Heart left ventricle (tissue), 13 donors: ENCODE results near the gene C2CD5.
"Not testable (repeated sequence)": the region's sequence is repeated elsewhere in the genome, so short reads cannot be mapped to it uniquely, and the experiment has no call there.

Experiments used
- CTCF ChIP-seq, 12 donors: fragments of 200-600 bp; sonication (generic) in 4 of 12; IDR thresholded peaks; one replicate each; pipeline versions ENCODE4 v1.5.0 to v1.8.0; 2018 to 2022; ENCODE audit warnings: antibody characterized with exemption in 12 of 12, mild to moderate bottlenecking in 5 of 12
- POLR2A ChIP-seq, 2 donors: fragments of 450-650 bp; IDR thresholded peaks; one replicate each; pipeline ENCODE4 v1.6.1; 2017; ENCODE audit warnings: antibody characterized with exemption in 2 of 2, mild to moderate bottlenecking in 2 of 2, moderate library complexity in 2 of 2
- donor health status: ischemic (EF 13 %, LVEDD 7.1; RV severe dilation, severe dysfunction).
- donor health status: DM: no; HTN: yes; CAD: no.
- donor health status: DM: no; HTN: no; CAD: no.
- donor health status: ischemic (EF 25% LVEDD 6.9; RV normal size, moderate dysfunction).
- donor health status: ischemic (EF 25% LVEDD 5.7; RV mildly dilated, moderate dysfunction).
- donor health status: ischemic (EF 35%, LVEDD 5.7; RV mildly dilated, moderate dysfunction).
- donor health status: nonischemic (EF 11% LVEDD 7.7; RV severe dilation, severe dysfunction).
- donor health status: DM: yes; HTN: yes; CAD: no.
- donor health status: PGD.
- donor health status: ischemic (EF 29% LVEDD 5.4; RV normal size, mild dysfunction).
- donor health status: nonischemic (EF 23%, LVEDD 6.1; RV moderate dilation, normal function).

- not testable (repeated sequence) for TF ChIP-seq CTCF, POLR2A (IDR thresholded peaks at IDR 0.05)
These were observed 56.7 kb downstream of the C2CD5 start for GRCh38 chr12:22487683-22488082.
